HG03025 (cell line): ENCODE data around the gene RPS6KA2.
A peak's percentile ranks its signal among the peaks of the same experiment; 100 is the strongest.

Source experiments
- ATAC-seq: cut with Tn5 transposase; IDR thresholded peaks from one replicate; pipeline ENCODE4 v1.9.1; 2021; ENCODE audit warnings: mild to moderate bottlenecking, moderate library complexity; ENCODE audit not compliant: unreplicated experiment, low FRiP score

The RPS6KA2 gene

GRCh38 chr6:166627033-166627874, at the start of gene RPS6KA2:
TSS of gene RPS6KA2 (minus strand) at chr6:166627251. CDS start at chr6:166627019, 232 bp downstream.
- ATAC-seq = peak; percentile 93

GRCh38 chr6:166676270-166676860, 49.3 kb upstream of the RPS6KA2 start:
- no peak for ATAC-seq

DNA sequence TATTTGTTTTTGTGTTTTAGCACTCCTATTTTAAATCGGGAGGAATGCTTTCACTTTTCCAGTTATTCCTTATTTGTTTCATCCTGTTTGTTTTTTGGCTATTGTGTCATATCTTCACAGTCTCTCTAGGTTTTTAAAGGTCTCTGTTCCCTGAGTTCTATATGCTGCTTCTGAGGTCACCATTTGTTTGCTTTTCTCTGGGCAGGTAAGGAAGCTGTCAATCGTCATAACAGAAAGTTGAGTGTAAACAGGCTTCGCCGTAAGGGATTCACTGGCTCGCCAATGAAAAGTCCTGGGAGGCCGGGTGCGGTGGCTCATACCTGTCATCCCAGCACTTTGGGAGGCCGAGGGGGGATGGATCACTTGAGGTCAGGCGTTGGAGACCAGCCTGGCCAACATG, 48.7 kb upstream of the RPS6KA2 start:
- no peak for ATAC-seq

GRCh38 chr6:166673309-166673708, 46.3 kb upstream of the RPS6KA2 start:
- no peak for ATAC-seq

DNA sequence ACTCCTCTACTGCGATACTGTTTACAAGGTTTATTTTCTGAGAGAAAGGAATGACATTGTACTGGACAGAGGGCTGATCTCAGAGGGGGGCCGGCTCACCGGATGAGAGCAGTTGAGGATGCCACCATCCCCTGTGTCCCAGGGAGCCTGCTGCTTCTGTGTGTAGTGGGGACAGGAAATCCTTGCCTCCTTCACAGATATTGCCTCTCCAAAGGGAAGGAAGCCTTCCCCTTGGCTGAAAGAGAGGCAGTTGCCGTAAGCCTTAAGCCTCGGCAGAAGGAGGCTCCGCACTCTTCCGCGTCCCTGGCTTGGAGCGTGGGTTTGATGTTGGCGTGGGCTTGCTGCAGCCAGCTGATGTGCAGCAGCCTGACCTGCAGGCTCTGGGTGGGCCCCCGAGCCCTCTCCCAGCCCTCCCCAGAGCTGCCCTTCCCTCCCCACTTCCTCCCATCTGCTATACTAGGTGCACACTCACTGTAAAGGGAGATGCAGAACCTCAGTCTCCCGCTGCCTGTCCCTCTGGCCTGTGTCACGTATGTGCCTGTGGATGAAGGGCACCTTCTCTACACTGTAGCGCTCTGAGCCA, 45.7 kb upstream of the RPS6KA2 start:
- ATAC-seq = no peak

DNA sequence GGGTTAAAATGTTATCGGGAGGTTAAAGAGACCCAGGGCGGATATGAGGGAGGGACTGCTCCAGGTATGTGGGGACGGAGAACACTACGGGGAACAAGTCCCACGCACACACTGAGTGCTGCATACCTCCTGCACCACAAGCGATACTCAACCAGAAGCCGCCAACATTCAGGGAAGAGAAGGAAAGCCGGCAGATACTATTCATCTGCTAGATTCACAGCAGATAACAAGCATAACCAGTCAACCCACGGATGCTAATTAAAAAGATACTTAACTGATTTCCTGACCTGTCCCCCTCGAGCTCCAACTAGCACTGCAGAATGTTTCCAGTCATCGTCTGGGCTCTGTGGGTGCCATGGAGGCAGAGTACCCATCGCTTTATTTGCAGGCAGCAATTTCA, 45.1 kb upstream of the RPS6KA2 start:
- ATAC-seq = no peak

DNA sequence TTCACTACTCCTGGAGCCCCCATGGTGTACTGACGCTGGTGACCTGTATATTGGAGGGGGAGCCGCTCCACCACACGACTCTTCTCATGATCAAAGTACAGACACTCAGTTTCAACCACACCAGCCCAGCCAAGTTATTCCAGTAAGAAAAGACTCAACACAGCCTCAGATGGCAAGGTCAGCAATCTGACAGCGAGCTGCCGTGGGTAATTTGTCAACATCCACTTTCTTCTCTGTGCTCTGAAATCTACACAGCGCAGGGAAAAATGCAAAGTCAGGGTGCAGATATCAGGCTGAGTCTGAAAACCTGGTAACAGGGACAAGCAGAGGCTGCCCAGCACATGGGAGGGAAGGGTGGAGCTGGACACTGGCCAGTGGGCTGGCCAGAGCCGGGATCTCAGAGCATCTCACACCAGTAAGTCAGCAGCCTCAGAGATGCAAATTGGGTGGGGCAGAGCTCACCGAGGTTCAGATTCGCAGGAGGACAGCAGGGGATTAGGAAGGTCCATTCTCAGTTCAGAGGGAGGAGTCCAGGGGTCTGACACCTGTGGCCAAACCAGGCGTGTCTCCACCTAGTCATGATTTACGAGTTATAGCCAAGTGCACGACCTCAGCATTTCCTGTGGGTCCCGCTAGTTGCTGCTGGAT, 44.5 kb upstream of the RPS6KA2 start:
- no peak for ATAC-seq

DNA sequence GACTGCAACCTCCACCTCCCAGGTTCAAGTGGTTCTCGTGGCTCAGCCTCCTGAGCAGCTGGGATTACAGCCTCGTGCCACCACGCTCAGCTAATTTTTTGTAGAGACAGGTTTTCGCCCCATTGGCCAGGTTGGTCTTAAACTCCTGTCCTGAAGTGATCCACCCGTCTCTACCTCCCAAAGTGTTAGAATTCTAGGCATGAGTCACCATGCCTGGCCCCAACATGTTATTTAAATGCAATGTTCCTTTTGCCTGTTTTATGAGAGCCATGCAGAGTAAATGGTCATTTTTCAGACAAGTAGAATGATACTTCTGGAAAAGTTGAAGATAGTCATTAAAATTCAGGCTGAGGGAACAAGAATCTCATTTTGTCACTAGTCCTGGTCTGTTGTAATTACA, 43.8 kb upstream of the RPS6KA2 start:
- ATAC-seq = no peak

- no peak for ATAC-seq
Measured at GRCh38 chr6:166670013-166670412, 43.0 kb upstream of the RPS6KA2 start.

DNA sequence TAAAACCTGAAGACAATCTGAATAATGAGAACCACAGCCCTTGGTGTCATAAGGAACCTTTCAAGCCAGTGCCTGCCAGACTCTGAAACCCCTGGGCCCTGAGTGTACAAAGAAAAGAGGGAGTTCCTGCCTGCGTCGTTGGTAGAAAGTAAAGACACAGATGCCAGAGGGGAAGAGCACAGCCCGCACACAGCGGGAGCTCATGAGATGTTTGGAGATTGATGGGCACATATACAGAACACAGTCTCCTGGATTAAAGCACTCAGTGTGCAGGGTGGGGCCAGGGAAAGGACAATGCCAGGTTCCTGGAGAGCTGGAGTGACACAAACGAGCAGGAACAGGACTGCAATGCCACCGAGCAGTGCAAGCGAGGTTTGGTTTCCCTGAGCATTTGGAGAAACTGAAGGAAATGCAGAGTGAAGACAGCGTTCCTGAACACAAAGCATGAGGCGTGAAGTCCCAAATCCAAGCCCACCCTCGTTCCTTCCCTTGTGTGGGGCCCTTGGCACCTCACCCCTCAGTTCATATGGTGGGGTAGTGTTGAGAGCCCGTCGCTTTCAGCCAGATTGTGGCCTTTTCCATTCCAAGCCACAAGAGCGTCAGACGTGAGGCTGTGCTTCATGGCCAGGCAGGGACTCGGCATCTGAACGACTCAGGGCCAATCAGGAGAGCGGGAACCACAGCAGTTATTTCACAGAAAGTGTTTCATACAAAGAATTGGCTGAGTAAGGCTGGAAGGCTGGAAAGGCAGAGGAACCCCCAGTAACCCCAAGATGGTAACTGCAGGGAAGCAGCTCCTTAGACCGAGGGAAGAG, 41.0 kb upstream of the RPS6KA2 start:
- no peak for ATAC-seq

- no peak for ATAC-seq
Measured at GRCh38 chr6:166664135-166664534, 37.1 kb upstream of the RPS6KA2 start.

DNA sequence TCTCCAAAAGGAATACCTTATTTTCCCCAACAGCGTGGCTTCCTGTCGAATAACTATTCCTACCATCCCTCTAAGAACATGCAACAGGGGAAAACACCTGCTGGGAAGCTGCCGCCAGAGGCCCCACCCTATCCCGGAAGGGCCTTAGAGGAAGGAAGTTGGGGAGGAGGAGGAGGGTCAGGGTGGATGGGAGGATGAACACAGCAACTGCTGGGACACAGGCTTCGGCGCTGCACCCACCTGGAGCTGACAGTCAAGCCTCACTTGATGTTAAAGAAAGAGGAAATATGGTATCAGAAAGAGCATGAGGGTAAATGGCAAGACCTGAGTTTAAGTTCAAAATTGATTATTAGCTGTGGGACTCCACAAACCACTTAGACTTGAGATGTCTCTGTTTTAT, 36.5 kb upstream of the RPS6KA2 start:
- no peak for ATAC-seq

GRCh38 chr6:166662690-166663089, 35.6 kb upstream of the RPS6KA2 start:
- ATAC-seq = no peak

DNA sequence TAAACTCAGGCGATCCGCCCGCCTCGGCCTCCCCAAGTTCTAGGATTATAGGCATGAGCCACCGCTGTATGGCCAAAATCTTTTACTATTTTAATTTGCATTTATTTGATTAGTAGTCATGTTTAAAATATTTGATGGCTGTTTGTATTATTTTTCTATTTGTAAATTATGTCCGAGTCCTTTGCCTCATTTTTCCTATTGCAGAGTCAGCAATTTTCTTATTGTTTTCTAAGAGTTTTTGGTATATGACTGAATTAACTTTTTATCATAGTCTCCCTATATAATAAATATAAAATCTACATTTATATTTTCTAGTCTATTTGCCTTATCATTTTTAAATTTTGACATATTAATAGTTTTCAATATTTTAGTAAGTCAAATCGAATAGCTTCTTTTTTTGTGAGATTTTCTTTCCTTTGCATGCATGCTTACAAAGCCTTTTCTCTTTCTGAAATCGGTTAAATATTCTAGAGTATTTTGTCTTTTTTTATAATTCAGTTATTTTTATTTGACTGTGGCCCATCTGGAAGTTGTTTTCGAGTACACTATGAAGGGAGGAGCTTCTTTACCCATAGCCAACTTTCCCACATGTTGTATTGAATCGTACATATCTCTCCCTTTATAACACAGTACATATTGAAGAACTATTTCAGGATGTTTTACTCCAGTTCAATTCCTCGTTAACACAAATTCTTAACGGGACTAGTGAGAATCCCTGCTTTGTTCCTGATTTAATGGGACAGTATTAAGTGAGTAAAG, 34.5 kb upstream of the RPS6KA2 start:
- ATAC-seq = no peak

DNA sequence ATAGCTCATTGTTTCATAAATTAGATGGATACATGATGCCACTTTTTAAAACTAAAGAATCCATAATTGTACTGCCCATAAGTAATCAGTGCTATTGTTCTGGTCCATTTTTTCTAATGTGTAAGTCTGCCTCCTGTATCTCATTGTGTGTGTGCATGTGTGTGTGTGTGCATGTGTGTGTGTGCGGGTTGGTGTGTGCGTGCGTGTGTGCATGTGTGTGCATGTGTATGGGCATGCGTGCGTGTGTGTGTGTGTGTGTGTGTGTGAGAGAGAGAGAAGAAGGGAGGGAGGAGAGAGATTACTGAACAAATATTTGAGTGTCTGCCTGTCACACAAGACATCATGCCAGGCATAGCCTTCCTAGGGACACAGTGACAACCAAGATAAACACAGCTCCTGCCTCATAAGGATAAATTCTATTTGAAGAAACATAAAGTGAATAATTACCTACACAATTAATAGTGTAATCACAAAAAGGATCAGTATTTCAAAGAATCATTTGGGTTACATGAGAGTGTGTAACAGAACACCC, 33.2 kb upstream of the RPS6KA2 start:
- no peak for ATAC-seq

DNA sequence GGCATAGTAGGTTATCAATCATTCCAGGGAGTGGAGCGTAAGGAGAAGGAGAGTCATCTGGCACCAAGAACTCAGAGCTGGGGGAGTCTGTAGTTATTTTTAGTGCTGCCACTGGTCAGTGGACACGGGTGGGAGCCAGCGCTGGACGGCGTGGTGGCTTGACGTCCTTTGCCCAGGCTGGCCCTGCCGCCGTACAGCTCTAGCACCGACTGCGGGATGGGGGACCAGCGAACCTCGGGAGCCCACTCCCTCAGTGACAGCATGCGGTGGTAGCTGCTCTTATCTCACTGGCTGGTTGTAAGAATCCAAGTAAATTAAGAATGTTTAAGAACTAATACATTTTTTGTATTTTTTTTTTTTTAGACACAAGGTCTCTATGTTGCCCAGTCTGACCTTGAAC, 32.5 kb upstream of the RPS6KA2 start:
- no peak for ATAC-seq

DNA sequence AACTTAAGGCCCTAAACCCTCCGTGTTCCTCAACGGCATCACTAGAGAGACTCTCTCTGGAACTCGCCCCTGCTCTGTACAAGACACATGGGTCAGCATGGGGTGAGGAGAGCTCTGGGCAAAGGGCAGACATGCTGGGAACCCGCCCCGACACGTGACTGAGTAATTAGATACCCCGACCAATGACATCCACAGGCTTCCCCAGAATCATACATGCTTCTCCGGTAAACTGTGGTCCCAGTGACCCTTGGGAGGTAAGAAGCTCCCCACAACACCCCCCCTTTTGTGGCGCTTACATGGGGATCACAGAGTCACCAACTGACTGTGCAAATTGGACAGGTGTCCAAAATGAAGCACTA, 31.7 kb upstream of the RPS6KA2 start:
- ATAC-seq = no peak

- ATAC-seq = no peak
Measured at GRCh38 chr6:166658115-166658791, 31.2 kb upstream of the RPS6KA2 start.

DNA sequence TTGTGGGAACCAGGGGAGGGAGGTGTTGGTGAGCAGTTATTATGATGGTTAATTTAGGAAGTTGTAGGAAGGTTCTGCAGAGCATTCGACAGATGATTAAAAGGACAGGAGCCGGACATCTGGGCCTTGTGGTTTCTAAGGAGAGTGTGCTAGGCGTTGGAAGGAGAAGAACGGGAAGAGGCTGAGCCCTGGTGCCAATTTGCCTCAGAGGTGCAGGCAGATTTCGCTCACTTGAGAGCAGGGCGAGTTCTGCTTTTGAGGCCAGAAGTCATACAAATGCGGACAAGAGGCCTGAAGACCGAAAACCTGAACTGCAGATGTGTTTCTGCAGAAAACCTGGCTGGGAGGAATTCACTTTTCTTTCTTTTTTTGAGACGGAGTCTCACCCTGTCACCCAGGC, 30.5 kb upstream of the RPS6KA2 start:
- ATAC-seq = no peak
